ENCODE measurements around the gene FNDC3A. TPM values are rescaled to one million over a fixed set of nuclear protein-coding genes. Genes with fewer than 3 reads are reported as not detected.
A peak's percentile ranks its signal among the peaks of the same experiment; 100 is the strongest.

The FNDC3A gene
- total RNA-seq, 3 donors from 2014 or later (not counting 1 experiment from before 2014, with no cell fraction given) = 38.3 to 46.0 (median 41.5) TPM

DNA sequence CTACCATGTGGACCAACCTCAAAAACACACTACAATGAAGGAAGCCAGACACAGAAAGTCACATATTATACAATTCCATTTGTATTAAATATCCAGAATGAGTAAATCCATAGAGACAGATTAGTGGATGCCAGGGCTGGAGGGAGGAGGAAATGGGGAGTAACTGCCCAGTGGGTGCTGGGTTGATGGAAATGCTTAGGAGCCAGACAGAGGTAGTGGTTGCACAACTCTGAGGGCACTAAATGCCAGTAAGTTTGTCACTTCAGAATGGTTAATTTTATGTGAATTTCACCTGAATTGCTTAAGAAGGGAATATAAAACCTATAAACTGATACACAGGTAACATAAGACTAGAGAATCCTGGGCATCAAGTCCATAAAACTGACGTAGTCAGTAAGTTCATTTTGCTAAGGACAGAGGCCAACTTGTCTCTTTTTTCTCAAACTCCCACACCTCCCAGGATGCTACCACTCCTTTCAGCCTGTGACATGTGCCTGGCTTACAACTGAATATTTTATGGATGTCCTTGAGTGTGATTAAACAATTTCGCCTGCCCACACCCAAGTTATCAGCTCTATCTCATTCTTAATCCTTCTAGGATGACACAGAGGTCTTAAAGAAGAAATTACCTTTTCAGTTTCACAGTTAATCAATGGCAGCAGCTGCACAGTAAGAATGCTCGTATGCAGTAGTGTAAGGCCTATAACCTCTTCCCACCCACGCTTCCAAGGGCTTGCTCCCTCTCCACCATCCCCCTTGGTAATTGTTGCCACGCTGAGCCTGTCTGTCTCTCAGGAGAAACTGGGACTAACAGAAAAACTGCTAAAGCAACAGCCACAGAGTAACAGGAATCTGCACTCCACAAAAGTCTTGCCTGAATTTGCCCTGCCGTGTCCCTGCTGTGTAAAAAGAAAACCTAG, 238.5 kb downstream of the FNDC3A start:
- Histone ChIP-seq H3K36me3 (ENCODE audit: control insufficient read depth, insufficient read depth, low read length) (no peaks in the 10 kb centered on the region), H3K27ac (ENCODE audit: low read length) (no peak overlapping the region), H3K4me3 (ENCODE audit: low read length) (no peak overlapping the region), H3K27me3 (ENCODE audit: control insufficient read depth, insufficient read depth, low read length) (peaks cover 7% of the 10 kb centered on the region), H3K4me1 (ENCODE audit: control insufficient read depth, insufficient read depth, low read length) (peaks cover 10% of the 10 kb centered on the region), H3K9me3 (ENCODE audit: control insufficient read depth, insufficient read depth, low read length) (no peaks in the 10 kb centered on the region)
- Mint-ChIP-seq H3K4me3 (no peak overlapping the region), H3K4me1 (peaks cover 10 to 11% of the 10 kb centered on the region in 2 donors), H3K27ac (peak overlapping the region; percentile 5 to 31), H3K9me3 (no peaks in the 10 kb centered on the region), H3K36me3 (no peaks in the 10 kb centered on the region), H3K27me3 (ENCODE audit: low read depth in 2 of 2) (peaks cover 21 to 26% of the 10 kb centered on the region in 2 donors)
- ATAC-seq (no peak), DNase-seq (no peak)
- TF ChIP-seq, protein P1, sequence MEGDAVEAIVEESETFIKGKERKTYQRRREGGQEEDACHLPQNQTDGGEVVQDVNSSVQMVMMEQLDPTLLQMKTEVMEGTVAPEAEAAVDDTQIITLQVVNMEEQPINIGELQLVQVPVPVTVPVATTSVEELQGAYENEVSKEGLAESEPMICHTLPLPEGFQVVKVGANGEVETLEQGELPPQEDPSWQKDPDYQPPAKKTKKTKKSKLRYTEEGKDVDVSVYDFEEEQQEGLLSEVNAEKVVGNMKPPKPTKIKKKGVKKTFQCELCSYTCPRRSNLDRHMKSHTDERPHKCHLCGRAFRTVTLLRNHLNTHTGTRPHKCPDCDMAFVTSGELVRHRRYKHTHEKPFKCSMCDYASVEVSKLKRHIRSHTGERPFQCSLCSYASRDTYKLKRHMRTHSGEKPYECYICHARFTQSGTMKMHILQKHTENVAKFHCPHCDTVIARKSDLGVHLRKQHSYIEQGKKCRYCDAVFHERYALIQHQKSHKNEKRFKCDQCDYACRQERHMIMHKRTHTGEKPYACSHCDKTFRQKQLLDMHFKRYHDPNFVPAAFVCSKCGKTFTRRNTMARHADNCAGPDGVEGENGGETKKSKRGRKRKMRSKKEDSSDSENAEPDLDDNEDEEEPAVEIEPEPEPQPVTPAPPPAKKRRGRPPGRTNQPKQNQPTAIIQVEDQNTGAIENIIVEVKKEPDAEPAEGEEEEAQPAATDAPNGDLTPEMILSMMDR (IDR thresholded peaks at IDR 0.05) = no peak
- intact Hi-C loops (cut with micrococcal nuclease) = no loop called here
- 83% methylated on average over 6 of the region's 6 CpGs for WGBS (ENCODE audit: insufficient coverage)

DNA sequence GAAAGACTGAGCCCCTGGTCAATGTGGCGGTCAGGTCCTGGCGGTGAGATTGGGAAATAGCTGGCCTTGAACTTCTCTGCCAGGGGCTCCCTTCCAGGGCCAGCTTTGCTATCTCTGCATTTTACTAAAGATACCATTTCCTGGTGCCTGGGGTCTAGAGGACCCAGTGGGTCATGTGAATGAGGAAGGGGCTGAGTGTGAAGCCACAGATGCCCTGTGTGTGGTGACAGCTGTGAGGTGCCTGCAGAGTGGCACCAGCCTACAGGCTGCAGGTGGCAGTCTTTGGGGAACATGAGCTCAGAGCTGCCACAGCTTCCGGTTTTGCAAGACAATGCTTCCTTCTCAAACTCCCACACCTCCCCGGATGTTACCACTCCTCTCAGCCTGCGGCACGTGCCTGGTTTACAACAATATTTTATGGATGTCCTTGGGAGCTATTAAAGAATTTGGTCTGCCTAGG, 239.2 kb downstream of the FNDC3A start:
- Mint-ChIP-seq H3K27ac (peak overlapping the region; percentile 5 to 31), H3K9me3 (no peaks in the 10 kb centered on the region), H3K27me3 (ENCODE audit: low read depth in 2 of 2) (peaks cover 25 to 31% of the 10 kb centered on the region in 2 donors), H3K36me3 (no peaks in the 10 kb centered on the region), H3K4me3 (no peak overlapping the region), H3K4me1 (peaks cover 10 to 11% of the 10 kb centered on the region in 2 donors)
- WGBS (ENCODE audit: insufficient coverage) = 26% methylated on average over 6 of the region's 6 CpGs
- intact Hi-C loops (cut with micrococcal nuclease) = loop anchor here (5.0 kb wide), 1 partner anchor 67 kb away; no protein-coding TSS in a partner anchor
- Histone ChIP-seq H3K9me3 (ENCODE audit: control insufficient read depth, insufficient read depth, low read length) (no peaks in the 10 kb centered on the region), H3K27ac (ENCODE audit: low read length) (no peak overlapping the region), H3K4me1 (ENCODE audit: control insufficient read depth, insufficient read depth, low read length) (peaks cover 15% of the 10 kb centered on the region), H3K4me3 (ENCODE audit: low read length) (no peak overlapping the region), H3K27me3 (ENCODE audit: control insufficient read depth, insufficient read depth, low read length) (peaks cover 12% of the 10 kb centered on the region), H3K36me3 (ENCODE audit: control insufficient read depth, insufficient read depth, low read length) (no peaks in the 10 kb centered on the region)
- ATAC-seq = peak; percentile 79 to 86 (median 83)
- TF ChIP-seq, protein P1 (IDR thresholded peaks at IDR 0.05) = peak; percentile 20
- peak; percentile 25 to 67 for DNase-seq

DNA sequence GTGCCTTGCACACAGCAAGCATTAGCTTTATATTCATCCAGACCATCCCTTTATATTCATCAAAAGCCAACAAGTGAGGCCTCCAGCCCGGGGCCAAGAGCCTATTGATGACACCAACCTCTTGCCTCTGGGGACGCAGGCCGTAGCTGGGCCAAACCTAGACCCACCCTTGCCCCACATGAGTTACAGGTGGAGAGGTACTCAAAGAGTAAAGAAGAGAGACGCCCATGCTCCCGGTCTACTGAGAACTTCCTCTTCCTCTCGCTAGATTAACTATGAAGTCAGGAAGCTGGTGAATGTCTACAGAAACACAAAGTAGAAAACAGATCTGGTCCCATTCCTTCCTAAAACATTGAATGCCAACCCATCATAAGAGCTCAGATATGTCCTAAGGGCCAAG, 240.6 kb downstream of the FNDC3A start:
- H3K27me3 Mint-ChIP-seq (ENCODE audit: low read depth in 2 of 2) = peaks cover 29 to 34% of the 10 kb centered on the region in 2 donors
- H3K4me3 Mint-ChIP-seq = no peak overlapping the region
- Histone ChIP-seq H3K36me3 (ENCODE audit: control insufficient read depth, insufficient read depth, low read length) (no peaks in the 10 kb centered on the region), H3K27ac (ENCODE audit: low read length) (no peak overlapping the region), H3K4me3 (ENCODE audit: low read length) (no peak overlapping the region), H3K4me1 (ENCODE audit: control insufficient read depth, insufficient read depth, low read length) (peaks cover 19% of the 10 kb centered on the region), H3K9me3 (ENCODE audit: control insufficient read depth, insufficient read depth, low read length) (no peaks in the 10 kb centered on the region), H3K27me3 (ENCODE audit: control insufficient read depth, insufficient read depth, low read length) (peaks cover 12% of the 10 kb centered on the region)
- H3K9me3 Mint-ChIP-seq = no peaks in the 10 kb centered on the region
- H3K4me1 Mint-ChIP-seq = peaks cover 13 to 15% of the 10 kb centered on the region in 2 donors
- no peaks in the 10 kb centered on the region for H3K36me3 Mint-ChIP-seq
- DNase-seq (no peak), ATAC-seq (no peak)
- WGBS (ENCODE audit: insufficient coverage) = 67% methylated on average over 6 of the region's 6 CpGs
- H3K27ac Mint-ChIP-seq = no peak overlapping the region
- TF ChIP-seq, protein P1 (IDR thresholded peaks at IDR 0.05) = no peak
- intact Hi-C loops (cut with micrococcal nuclease) = loop anchor here (5.0 kb wide), 1 partner anchor 66 kb away; no protein-coding TSS in a partner anchor

All from natural killer cell (primary cell).